ENCODE data around the gene ZMIZ1. TPM values are rescaled to one million over a fixed set of nuclear protein-coding genes. Genes with fewer than 3 reads are reported as not detected.

ZMIZ1 gene
- total RNA-seq, 1 donor from 2014 or later: 84.7 TPM

- ATAC-seq (no peak), DNase-seq (no peak)
- TF ChIP-seq CTCF (IDR thresholded peaks at IDR 0.05): no peak
- H3K4me1 ChIP-seq: peaks cover 61% of the 10 kb centered on the region
- intact Hi-C loops (cut with DNase I): no loop called here
- H3K9me3 ChIP-seq: no peaks in the 10 kb centered on the region
- no peaks in the 10 kb centered on the region for H3K27me3 ChIP-seq
- no peak overlapping the region for H3K4me3 ChIP-seq
- peaks cover 5% of the 10 kb centered on the region for H3K36me3 ChIP-seq
- H3K27ac ChIP-seq: no peak overlapping the region
These were observed 193.4 kb downstream of the ZMIZ1 start for GRCh38 chr10:79262131-79262530.

GRCh38 chr10:79262959-79263746 lies 194.4 kb downstream of the ZMIZ1 start:
- no peaks in the 10 kb centered on the region for H3K36me3 ChIP-seq
- no peak for TF ChIP-seq CTCF (IDR thresholded peaks at IDR 0.05)
- ATAC-seq (no peak), DNase-seq (no peak)
- peaks cover 71% of the 10 kb centered on the region for H3K4me1 ChIP-seq
- no peaks in the 10 kb centered on the region for H3K9me3 ChIP-seq
- peak overlapping the region; percentile 18 for H3K27ac ChIP-seq
- no peak overlapping the region for H3K4me3 ChIP-seq
- H3K27me3 ChIP-seq: no peaks in the 10 kb centered on the region
- intact Hi-C loops (cut with DNase I): no loop called here

GRCh38 chr10:79263939-79264338 lies 195.2 kb downstream of the ZMIZ1 start:
- Histone ChIP-seq H3K4me1 (peaks cover 74% of the 10 kb centered on the region), H3K9me3 (no peaks in the 10 kb centered on the region)
- TF ChIP-seq CTCF (IDR thresholded peaks at IDR 0.05): no peak

GRCh38 chr10:79264942-79265341 lies 196.2 kb downstream of the ZMIZ1 start:
- DNase-seq: no peak
- peak; percentile 2 for ATAC-seq
- intact Hi-C loops (cut with DNase I): no loop called here
- H3K9me3 ChIP-seq: no peaks in the 10 kb centered on the region
- H3K36me3 ChIP-seq: peaks cover 3% of the 10 kb centered on the region
- H3K4me3 ChIP-seq: no peak overlapping the region
- no peaks in the 10 kb centered on the region for H3K27me3 ChIP-seq
- H3K4me1 ChIP-seq: peaks cover 80% of the 10 kb centered on the region
- no peak for TF ChIP-seq CTCF (IDR thresholded peaks at IDR 0.05)
- H3K27ac ChIP-seq: peak overlapping the region; percentile 47

More at GRCh38 chr10:79263939-79264338, 195.2 kb downstream of the ZMIZ1 start:
- Histone ChIP-seq H3K4me3 (no peak overlapping the region), H3K36me3 (peaks cover 2% of the 10 kb centered on the region), H3K27me3 (no peaks in the 10 kb centered on the region), H3K27ac (no peak overlapping the region)
- ATAC-seq (peak; percentile 19), DNase-seq (no peak)
- intact Hi-C loops (cut with DNase I): no loop called here

- intact Hi-C loops (cut with DNase I): no loop called here
- H3K4me3 ChIP-seq: no peak overlapping the region
- TF ChIP-seq CTCF (IDR thresholded peaks at IDR 0.05): no peak
- ATAC-seq (peak; percentile 13), DNase-seq (no peak)
- peaks cover 3% of the 10 kb centered on the region for H3K36me3 ChIP-seq
- no peaks in the 10 kb centered on the region for H3K9me3 ChIP-seq
- H3K4me1 ChIP-seq: peaks cover 80% of the 10 kb centered on the region
- no peaks in the 10 kb centered on the region for H3K27me3 ChIP-seq
- peak overlapping the region; percentile 85 for H3K27ac ChIP-seq
These were observed 197.3 kb downstream of the ZMIZ1 start for GRCh38 chr10:79266084-79266483.
